Measurements from ENCODE around the gene SPSB4.

SPSB4 gene

DNA sequence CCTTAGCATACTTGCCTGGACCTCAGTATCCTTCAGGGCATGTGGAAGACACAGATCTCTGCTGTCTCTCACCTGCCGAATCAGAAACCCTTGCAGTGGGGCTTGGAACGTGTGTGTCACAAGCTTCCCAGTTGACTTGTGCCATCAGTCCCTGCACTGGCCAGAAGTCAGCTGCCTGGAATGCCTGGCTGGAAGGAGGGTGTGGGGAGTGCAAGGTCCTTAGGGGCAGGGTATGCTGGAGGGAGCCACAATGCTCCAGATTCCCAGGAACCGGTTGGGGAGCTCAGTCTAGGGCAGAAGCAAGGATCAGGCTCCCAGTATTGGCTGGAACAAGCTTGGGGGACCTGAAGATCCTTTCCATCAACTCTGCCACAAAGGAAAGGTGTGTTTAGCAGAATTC lies 27.1 kb downstream of the SPSB4 start:
- H3K9me3 ChIP-seq (ENCODE audit: control insufficient read depth, insufficient read depth, low read depth, low read length) = no peaks in the 10 kb centered on the region
- POLR2A ChIA-PET = no interaction called here

DNA sequence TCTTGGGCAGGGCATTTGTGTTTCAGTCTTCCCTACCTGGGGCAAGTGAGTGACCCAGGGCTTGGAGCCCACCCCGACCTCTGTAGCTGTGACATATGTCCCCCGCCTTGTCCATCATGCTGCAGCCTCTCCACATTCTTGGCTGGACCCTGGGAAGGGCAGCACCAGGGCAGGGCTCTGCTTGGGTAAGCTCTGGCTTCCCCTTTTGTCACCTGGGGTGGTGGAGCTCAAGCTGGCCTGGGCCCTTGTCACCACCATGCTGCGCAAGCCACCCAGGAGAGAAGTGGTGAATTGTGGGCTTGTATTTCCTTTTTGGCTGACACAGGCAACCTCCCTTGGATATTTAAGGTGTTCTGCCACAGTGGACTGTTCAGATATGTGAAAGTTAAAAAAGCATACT lies 29.3 kb downstream of the SPSB4 start:
- TF ChIP-seq TRIM28 (IDR thresholded peaks at IDR 0.05; ENCODE audit: borderline replicate concordance, low read length) (no peak), ZNF114 (tag by site-specific recombination; IDR thresholded peaks at IDR 0.05) (no peak), ZNF354C (tag by site-specific recombination; IDR thresholded peaks at IDR 0.05; ENCODE audit: borderline replicate concordance, low read depth) (no peak)
- CTCF ChIA-PET = no interaction called here
- Histone ChIP-seq H3K4me3 (ENCODE audit: low read depth, low read length) (no peak overlapping the region), H3K27ac (ENCODE audit: extremely low read depth, low read depth, low read length) (no peak overlapping the region), H3K4me1 (ENCODE audit: control insufficient read depth, insufficient read depth, low read length) (0 out of 2 replicates have a peak, but pooled peaks cover 2% of the 10 kb centered on the region), H3K9me3 (ENCODE audit: control insufficient read depth, insufficient read depth, low read depth, low read length) (no peaks in the 10 kb centered on the region), H3K36me3 (ENCODE audit: control insufficient read depth in 2 of 2, insufficient read depth in 1 of 2, low read length in 2 of 2) (no peaks in the 10 kb centered on the region)
- POLR2A ChIA-PET = no interaction called here

More for the DNA sequence above, 27.1 kb downstream of the SPSB4 start:
- CTCF ChIA-PET = no interaction called here
- no peak overlapping the region for H3K27ac ChIP-seq (ENCODE audit: extremely low read depth, low read depth, low read length)
- no peaks in the 10 kb centered on the region for H3K36me3 ChIP-seq (ENCODE audit: control insufficient read depth in 2 of 2, insufficient read depth in 1 of 2, low read length in 2 of 2)
- TF ChIP-seq ZNF174 (tag by site-specific recombination; IDR thresholded peaks at IDR 0.05) (no peak), ZNF24 (tag by site-specific recombination; IDR thresholded peaks at IDR 0.05) (no peak), MYNN (tag by site-specific recombination; IDR thresholded peaks at IDR 0.05; ENCODE audit: borderline replicate concordance) (no peak), ZNF768 (tag by site-specific recombination; IDR thresholded peaks at IDR 0.05) (no peak)
- H3K4me3 ChIP-seq (ENCODE audit: low read depth, low read length) = no peak overlapping the region
- H3K4me1 ChIP-seq (ENCODE audit: control insufficient read depth, insufficient read depth, low read length) = 0 out of 2 replicates have a peak, but pooled peaks cover 2% of the 10 kb centered on the region

DNA sequence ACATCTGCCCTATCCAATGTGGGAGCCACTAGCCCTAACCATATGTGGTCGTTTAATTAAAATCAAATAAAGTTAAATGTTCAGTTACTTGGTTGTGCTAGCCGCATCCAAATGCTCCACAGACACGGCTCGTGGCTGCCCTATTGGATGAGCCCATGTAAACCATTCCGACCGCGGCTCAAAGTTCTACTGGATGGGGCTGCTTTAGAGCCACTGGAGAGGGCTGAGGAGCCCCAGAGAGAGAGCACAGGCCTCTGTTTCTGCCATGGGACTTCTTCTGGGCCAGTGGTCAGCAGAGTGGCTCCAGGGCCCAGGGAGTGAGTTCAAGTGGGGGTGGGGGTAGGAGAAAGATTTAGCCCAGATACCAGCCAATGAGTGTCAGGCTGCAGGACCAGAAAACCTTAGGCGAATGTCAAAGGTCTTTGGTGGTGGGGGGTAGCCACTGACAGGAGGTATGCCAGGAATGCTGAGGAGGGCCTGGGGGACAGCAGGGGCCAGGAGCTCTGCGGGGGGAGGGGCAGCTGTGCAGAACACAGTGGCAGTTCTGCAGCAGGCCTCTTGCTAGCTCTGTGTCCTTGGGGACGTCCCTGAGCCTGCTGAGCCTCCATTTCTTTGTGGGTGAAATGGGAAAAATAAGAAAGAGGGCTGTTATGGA lies 30.1 kb downstream of the SPSB4 start:
- Histone ChIP-seq H3K27ac (ENCODE audit: extremely low read depth, low read depth, low read length) (no peak overlapping the region), H3K4me3 (ENCODE audit: low read depth, low read length) (no peak overlapping the region), H3K4me1 (ENCODE audit: control insufficient read depth, insufficient read depth, low read length) (0 out of 2 replicates have a peak, but pooled peaks cover 2% of the 10 kb centered on the region), H3K9me3 (ENCODE audit: control insufficient read depth, insufficient read depth, low read depth, low read length) (no peaks in the 10 kb centered on the region), H3K36me3 (ENCODE audit: control insufficient read depth in 2 of 2, insufficient read depth in 1 of 2, low read length in 2 of 2) (no peaks in the 10 kb centered on the region)
- TF ChIP-seq ZNF768 (tag by site-specific recombination; IDR thresholded peaks at IDR 0.05) (no peak), ZNF324 (tag by site-specific recombination; IDR thresholded peaks at IDR 0.05) (no peak), ZSCAN23 (tag by site-specific recombination; IDR thresholded peaks at IDR 0.05) (no peak), ZNF292 (tag by site-specific recombination; IDR thresholded peaks at IDR 0.05; ENCODE audit: borderline replicate concordance, low read depth) (no peak), KLF9 (tag by site-specific recombination; IDR thresholded peaks at IDR 0.05; ENCODE audit: low read depth) (no peak), PRDM1 (tag by site-specific recombination; IDR thresholded peaks at IDR 0.05) (no peak), ZNF473 (tag by site-specific recombination; IDR thresholded peaks at IDR 0.05) (no peak), MYNN (tag by site-specific recombination; IDR thresholded peaks at IDR 0.05; ENCODE audit: borderline replicate concordance) (no peak), ZNF10 (tag by site-specific recombination; IDR thresholded peaks at IDR 0.05) (no peak), ZNF514 (tag by site-specific recombination; IDR thresholded peaks at IDR 0.05) (no peak)
- TF ChIP-seq, protein P1, sequence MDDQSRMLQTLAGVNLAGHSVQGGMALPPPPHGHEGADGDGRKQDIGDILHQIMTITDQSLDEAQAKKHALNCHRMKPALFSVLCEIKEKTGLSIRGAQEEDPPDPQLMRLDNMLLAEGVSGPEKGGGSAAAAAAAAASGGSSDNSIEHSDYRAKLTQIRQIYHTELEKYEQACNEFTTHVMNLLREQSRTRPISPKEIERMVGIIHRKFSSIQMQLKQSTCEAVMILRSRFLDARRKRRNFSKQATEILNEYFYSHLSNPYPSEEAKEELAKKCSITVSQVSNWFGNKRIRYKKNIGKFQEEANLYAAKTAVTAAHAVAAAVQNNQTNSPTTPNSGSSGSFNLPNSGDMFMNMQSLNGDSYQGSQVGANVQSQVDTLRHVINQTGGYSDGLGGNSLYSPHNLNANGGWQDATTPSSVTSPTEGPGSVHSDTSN (CRISPR knock-in tag; IDR thresholded peaks at IDR 0.05) = no peak
- TF ChIP-seq, protein P2, sequence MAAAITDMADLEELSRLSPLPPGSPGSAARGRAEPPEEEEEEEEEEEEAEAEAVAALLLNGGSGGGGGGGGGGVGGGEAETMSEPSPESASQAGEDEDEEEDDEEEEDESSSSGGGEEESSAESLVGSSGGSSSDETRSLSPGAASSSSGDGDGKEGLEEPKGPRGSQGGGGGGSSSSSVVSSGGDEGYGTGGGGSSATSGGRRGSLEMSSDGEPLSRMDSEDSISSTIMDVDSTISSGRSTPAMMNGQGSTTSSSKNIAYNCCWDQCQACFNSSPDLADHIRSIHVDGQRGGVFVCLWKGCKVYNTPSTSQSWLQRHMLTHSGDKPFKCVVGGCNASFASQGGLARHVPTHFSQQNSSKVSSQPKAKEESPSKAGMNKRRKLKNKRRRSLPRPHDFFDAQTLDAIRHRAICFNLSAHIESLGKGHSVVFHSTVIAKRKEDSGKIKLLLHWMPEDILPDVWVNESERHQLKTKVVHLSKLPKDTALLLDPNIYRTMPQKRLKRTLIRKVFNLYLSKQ (tag by site-specific recombination; IDR thresholded peaks at IDR 0.05; ENCODE audit: borderline replicate concordance) = no peak
- CTCF ChIA-PET = no interaction called here
- POLR2A ChIA-PET = no interaction called here
